Measurements from ENCODE around the gene SMG9. TPM values are rescaled to one million over a fixed set of nuclear protein-coding genes. Genes with fewer than 3 reads are reported as not detected.

Gene SMG9
- total and polyA plus RNA-seq, 2 of the 13 experiments (the other 11 are each of a cell fraction or from before 2014, with no cell fraction given), result 16.1 to 18.7 TPM

- TF ChIP-seq ATF7 (IDR thresholded peaks at IDR 0.05) (peak; percentile 52), ATF7 (CRISPR knock-in tag; IDR thresholded peaks at IDR 0.05) (no peak), ZNF331 (CRISPR knock-in tag; IDR thresholded peaks at IDR 0.05) (peak; percentile 99), TCF12 (IDR thresholded peaks at IDR 0.05) (no peak), TCF12 (CRISPR knock-in tag; IDR thresholded peaks at IDR 0.05) (no peak), DMTF1 (CRISPR knock-in tag; IDR thresholded peaks at IDR 0.05) (no peak), CREB1 (IDR thresholded peaks at IDR 0.05) (peak; percentile 61), CREB1 (CRISPR knock-in tag; IDR thresholded peaks at IDR 0.05) (no peak), SRY (CRISPR knock-in tag; IDR thresholded peaks at IDR 0.05) (no peak), CEBPB (IDR thresholded peaks at IDR 0.05; ENCODE audit: borderline replicate concordance, low read depth, low read length) (peak; percentile 51; the same call in 1 of the 2 replicates)
- no peaks in the 10 kb centered on the region for H3K79me2 ChIP-seq (ENCODE audit: insufficient read depth, low read length)
- POLR2A ChIA-PET, result no interaction called here
- BruUV-seq (replicated peaks), result no TSS peak
- peaks cover 3% of the 10 kb centered on the region; the same call in 1 of the 2 replicates for H3K4me1 ChIP-seq (ENCODE audit: insufficient read depth, low read length)
- no peaks in the 10 kb centered on the region for H4K20me1 ChIP-seq (ENCODE audit: insufficient read depth, low read length)
- ATAC-seq (no peak), FAIRE-seq (no peak), DNase-seq (ENCODE audit: low spot score) (no peak)
- intact Hi-C loops (cut with micrococcal nuclease; ENCODE audit: unreplicated experiment), result no loop called here
- in situ Hi-C loops (cut with HindIII; ENCODE audit: extremely low pct_ligation_motif_present, low pct_unique_long_range_greater_than_20kb), result no loop called here
- CTCF ChIA-PET (ENCODE audit: low intra/inter-chr PET ratio, low total read pairs), result no interaction called here
- peaks cover 0 to 1% of the 10 kb centered on the region in 2 experiments; a peak in 1 of 5 replicates for H3K27me3 ChIP-seq (ENCODE audit: control insufficient read depth in 1 of 2, insufficient read depth in 2 of 2, low read length in 2 of 2)
- H3K4me3 ChIP-seq (replicated peaks in 1 of 3; ENCODE audit: insufficient read depth in 1 of 3, low read depth in 2 of 3, low read length in 3 of 3), result no peak overlapping the region
- H3K4me2 ChIP-seq (ENCODE audit: low read depth, low read length), result no peak overlapping the region
- 40% methylated on average over 4 of the region's 6 CpGs for WGBS (ENCODE audit: low lambda C conversion rate)
- H3K27ac ChIP-seq (ENCODE audit: extremely low read length, insufficient read depth, low read length), result no peak overlapping the region
- no peaks in the 10 kb centered on the region for H3K36me3 ChIP-seq (replicated peaks in 1 of 2; ENCODE audit: control insufficient read depth in 1 of 2, insufficient read depth in 2 of 2, low read length in 2 of 2)
- H2AFZ ChIP-seq (ENCODE audit: low read length), result no peak overlapping the region
- H3K9ac ChIP-seq (ENCODE audit: insufficient read depth, low read depth, low read length), result no peak overlapping the region
- peaks cover 14% of the 10 kb centered on the region for H3K9me3 ChIP-seq (ENCODE audit: low read length)
Observed at GRCh38 chr19:43695985-43696704, 58.6 kb downstream of the SMG9 start.

All from HepG2 (cell line).